ENCODE results near the gene AMBRA1. TPM values are rescaled to one million over a fixed set of nuclear protein-coding genes. Genes with fewer than 3 reads are reported as not detected.

The AMBRA1 gene
- total RNA-seq, 6 donors from 2014 or later, result 22.9 to 55.7 (median 33.2) TPM

- DNase-seq (peak in 1 of 2 donors; percentile 42), ATAC-seq (ENCODE audit: low FRiP score in 2 of 2) (peak in 1 of 2 donors; percentile 6)
- H3K4me1 ChIP-seq, result peaks cover 37 to 81% (median 50%) of the 10 kb centered on the region in 4 donors
- H3K27ac ChIP-seq, result peak overlapping the region; percentile 67 to 91 (median 83)
- 32 to 36% methylated on average over 4 to 7 of the region's 7 CpGs for WGBS, 2 donors
- no peaks in the 10 kb centered on the region for H3K9me3 ChIP-seq
- H3K36me3 ChIP-seq, result peaks cover 0 to 6% (median 5%) of the 10 kb centered on the region in 4 donors
- peak overlapping the region in 3 of 4 donors; percentile 6 to 43 (median 31) for H3K4me3 ChIP-seq
- TF ChIP-seq CTCF (IDR thresholded peaks at IDR 0.05) (no peak), POLR2AphosphoS5 (IDR thresholded peaks at IDR 0.05) (no peak)
- no peaks in the 10 kb centered on the region for H3K27me3 ChIP-seq
These were observed 232.9 kb downstream of the AMBRA1 start for GRCh38 chr11:46360878-46361277.

GRCh38 chr11:46359953-46360352, 233.9 kb downstream of the AMBRA1 start:
- Histone ChIP-seq H3K4me3 (no peak overlapping the region), H3K4me1 (peaks cover 37 to 75% (median 50%) of the 10 kb centered on the region in 4 donors), H3K27ac (peak overlapping the region in 1 of 4 donors; percentile 87), H3K36me3 (peaks cover 0 to 11% (median 6%) of the 10 kb centered on the region in 4 donors), H3K9me3 (no peaks in the 10 kb centered on the region), H3K27me3 (no peaks in the 10 kb centered on the region)
- TF ChIP-seq CTCF (IDR thresholded peaks at IDR 0.05) (no peak), EP300 (IDR thresholded peaks at IDR 0.05) (no peak), POLR2A (IDR thresholded peaks at IDR 0.05) (no peak), POLR2AphosphoS5 (IDR thresholded peaks at IDR 0.05) (no peak)
- 55 to 76% methylated on average over 1 of the region's 1 CpG for WGBS, 2 donors
- ATAC-seq (ENCODE audit: low FRiP score in 2 of 2) (no peak), DNase-seq (no peak)

- peaks cover 34 to 66% (median 43%) of the 10 kb centered on the region in 4 donors for H3K4me1 ChIP-seq
- peak overlapping the region in 3 of 4 donors; percentile 18 to 67 (median 35) for H3K27ac ChIP-seq
- WGBS, 2 donors, result 84 to 100% methylated on average over 3 to 11 of the region's 11 CpGs
- no peaks in the 10 kb centered on the region for H3K9me3 ChIP-seq
- peaks cover 0 to 18% (median 6%) of the 10 kb centered on the region in 4 donors for H3K36me3 ChIP-seq
- DNase-seq (peak in 1 of 2 donors; percentile 55), ATAC-seq (ENCODE audit: low FRiP score in 2 of 2) (no peak)
- TF ChIP-seq POLR2AphosphoS5 (IDR thresholded peaks at IDR 0.05) (no peak), POLR2A (IDR thresholded peaks at IDR 0.05) (no peak), CTCF (IDR thresholded peaks at IDR 0.05) (no peak), EP300 (IDR thresholded peaks at IDR 0.05) (no peak)
- H3K4me3 ChIP-seq, result no peak overlapping the region
- H3K27me3 ChIP-seq, result no peaks in the 10 kb centered on the region
These were observed 236.3 kb downstream of the AMBRA1 start for GRCh38 chr11:46357483-46357936.

- TF ChIP-seq CTCF (IDR thresholded peaks at IDR 0.05) (no peak), POLR2AphosphoS5 (IDR thresholded peaks at IDR 0.05) (no peak), EP300 (IDR thresholded peaks at IDR 0.05) (no peak), POLR2A (IDR thresholded peaks at IDR 0.05) (no peak)
- Histone ChIP-seq H3K4me1 (peaks cover 34 to 66% (median 43%) of the 10 kb centered on the region in 4 donors), H3K27ac (peak overlapping the region in 3 of 4 donors; percentile 18 to 67 (median 35)), H3K36me3 (peaks cover 0 to 18% (median 6%) of the 10 kb centered on the region in 4 donors), H3K27me3 (no peaks in the 10 kb centered on the region), H3K4me3 (no peak overlapping the region), H3K9me3 (no peaks in the 10 kb centered on the region)
- DNase-seq (no peak), ATAC-seq (ENCODE audit: low FRiP score in 2 of 2) (no peak)
- WGBS, 2 donors, result 70 to 72% methylated on average over 5 to 7 of the region's 7 CpGs
These were observed 236.8 kb downstream of the AMBRA1 start for GRCh38 chr11:46356924-46357482.

Measured in upper lobe of left lung (tissue), 6 donors.